ENCODE data around the gene RPS6KA2. TPM values are rescaled to one million over a fixed set of nuclear protein-coding genes. Genes with fewer than 3 reads are reported as not detected.

Gene RPS6KA2
- total and polyA plus RNA-seq, 8 donors = 7.9 to 95.4 (median 22.9) TPM

DNA sequence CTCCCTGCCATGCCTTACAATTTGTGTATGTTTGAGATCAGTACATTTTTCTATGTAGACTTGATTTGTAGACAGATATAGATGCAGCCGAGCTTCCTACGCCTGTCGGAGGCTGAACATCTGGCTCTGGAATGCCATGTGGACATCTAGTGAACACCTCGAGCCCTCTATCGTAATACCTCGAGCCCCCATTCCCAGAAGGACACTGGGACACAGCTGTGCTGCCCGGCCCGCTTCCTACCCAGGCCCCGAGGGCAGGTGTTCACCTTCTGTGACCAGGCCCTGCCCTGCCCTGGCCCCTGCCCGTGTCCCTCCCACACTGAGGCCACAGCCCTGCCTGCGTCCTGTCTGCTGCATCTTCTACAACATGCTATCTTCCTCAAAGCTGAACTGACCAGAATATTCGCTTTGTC lies 12.9 kb downstream of the RPS6KA2 start:
- no peak for ATAC-seq
- no peak overlapping the region for H3K27ac ChIP-seq
- intact Hi-C loops (cut with DNase I) = no loop called here
- no peaks in the 10 kb centered on the region for H3K9me3 ChIP-seq
- H3K4me1 ChIP-seq = peaks cover 0 to 7% (median 0%) of the 10 kb centered on the region in 3 donors
- WGBS, 2 donors = 86 to 95% methylated on average over 12 of the region's 12 CpGs
- no peaks in the 10 kb centered on the region for H3K36me3 ChIP-seq
- peak in 1 of 6 donors; percentile 7 for DNase-seq
- no peak for FAIRE-seq
- no peaks in the 10 kb centered on the region for H3K27me3 ChIP-seq
- H3K4me3 ChIP-seq = no peak overlapping the region
- no peak for TF ChIP-seq CTCF (IDR thresholded peaks at IDR 0.05)

DNA sequence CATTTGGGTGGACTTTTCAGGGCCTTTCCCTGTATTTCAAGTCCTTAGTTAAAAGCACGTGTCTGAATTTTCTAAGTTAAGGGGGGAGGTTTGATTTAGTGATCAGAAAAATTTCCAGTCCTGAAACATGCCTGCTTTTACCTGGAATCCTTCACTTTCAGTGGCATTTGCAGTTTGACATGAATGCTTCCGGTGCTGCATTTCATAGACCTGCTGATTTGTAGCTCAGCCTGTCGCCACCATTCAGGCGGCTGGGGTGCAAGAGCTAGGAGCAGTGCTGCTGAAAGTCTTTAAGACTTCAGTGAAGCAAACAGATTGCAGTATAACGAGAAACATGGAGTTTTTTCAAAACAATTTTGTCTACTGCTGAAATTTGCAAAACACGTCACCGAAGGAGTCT lies 14.0 kb downstream of the RPS6KA2 start:
- FAIRE-seq (no peak), DNase-seq (no peak), ATAC-seq (no peak)
- intact Hi-C loops (cut with DNase I) = no loop called here
- TF ChIP-seq CTCF (IDR thresholded peaks at IDR 0.05) = no peak
- Histone ChIP-seq H3K27me3 (no peaks in the 10 kb centered on the region), H3K9me3 (no peaks in the 10 kb centered on the region), H3K4me3 (no peak overlapping the region), H3K27ac (no peak overlapping the region), H3K36me3 (no peaks in the 10 kb centered on the region), H3K4me1 (peaks cover 0 to 7% (median 0%) of the 10 kb centered on the region in 3 donors)
- 94 to 98% methylated on average over 7 of the region's 7 CpGs for WGBS, 2 donors

- DNase-seq = peak in 1 of 6 donors; percentile 2
- FAIRE-seq = no peak
- ATAC-seq = no peak
- WGBS, 2 donors = 89 to 90% methylated on average over 11 of the region's 11 CpGs
- TF ChIP-seq CTCF (IDR thresholded peaks at IDR 0.05) = no peak
- Histone ChIP-seq H3K36me3 (no peaks in the 10 kb centered on the region), H3K4me3 (no peak overlapping the region), H3K27ac (no peak overlapping the region), H3K4me1 (peaks cover 0 to 7% (median 0%) of the 10 kb centered on the region in 3 donors), H3K9me3 (no peaks in the 10 kb centered on the region), H3K27me3 (no peaks in the 10 kb centered on the region)
- intact Hi-C loops (cut with DNase I) = no loop called here
Measured at GRCh38 chr6:166612471-166612881, 14.6 kb downstream of the RPS6KA2 start.

- H3K4me3 ChIP-seq = no peak overlapping the region
- 84 to 86% methylated on average over 4 of the region's 4 CpGs for WGBS, 2 donors
- intact Hi-C loops (cut with DNase I) = no loop called here
- H3K27ac ChIP-seq = no peak overlapping the region
- H3K4me1 ChIP-seq = no peaks in the 10 kb centered on the region
- H3K36me3 ChIP-seq = no peaks in the 10 kb centered on the region
- no peak for TF ChIP-seq CTCF (IDR thresholded peaks at IDR 0.05)
- no peak for FAIRE-seq
- H3K27me3 ChIP-seq = no peaks in the 10 kb centered on the region
- no peak for ATAC-seq
- no peak for DNase-seq
- H3K9me3 ChIP-seq = no peaks in the 10 kb centered on the region
Measured at GRCh38 chr6:166611631-166612030, 15.4 kb downstream of the RPS6KA2 start.

- no peak overlapping the region for H3K27ac ChIP-seq
- H3K4me1 ChIP-seq = no peaks in the 10 kb centered on the region
- intact Hi-C loops (cut with DNase I) = no loop called here
- no peaks in the 10 kb centered on the region for H3K27me3 ChIP-seq
- ATAC-seq (no peak), DNase-seq (no peak), FAIRE-seq (no peak)
- TF ChIP-seq CTCF (IDR thresholded peaks at IDR 0.05) = no peak
- H3K36me3 ChIP-seq = no peaks in the 10 kb centered on the region
- WGBS, 2 donors = 88 to 91% methylated on average over 9 of the region's 9 CpGs
- H3K9me3 ChIP-seq = no peaks in the 10 kb centered on the region
- no peak overlapping the region for H3K4me3 ChIP-seq
Measured at GRCh38 chr6:166610069-166610468, 17.0 kb downstream of the RPS6KA2 start.
